AG10803 (cell line): ENCODE data around the gene THAP7.
A peak's percentile ranks its signal among the peaks of the same experiment; 100 is the strongest.
"Not testable (repeated sequence)": the region's sequence is repeated elsewhere in the genome, so short reads cannot be mapped to it uniquely, and the experiment has no call there.

Experiments
- DNase-seq: peaks from one replicate; pipeline ENCODE4 v3.0.0; 2010; ENCODE audit warnings: low read depth
- H3K4me3 ChIP-seq: 2 replicates; pipeline ENCODE4 v1.5.1; 2011; ENCODE audit warnings: mild to moderate bottlenecking, low read length, control low read depth
- CTCF ChIP-seq: conservative IDR thresholded peaks from 2 replicates; pipeline ENCODE4 v1.5.1; 2011; ENCODE audit warnings: mild to moderate bottlenecking, low read length, control low read depth, inconsistent platforms

THAP7 gene

GRCh38 chr22:21044931-21045584 lies 43.1 kb upstream of the THAP7 start:
- H3K4me3 ChIP-seq: peak overlapping the region; percentile 53
- peak; percentile 66 for DNase-seq
- no peak for TF ChIP-seq CTCF

DNA sequence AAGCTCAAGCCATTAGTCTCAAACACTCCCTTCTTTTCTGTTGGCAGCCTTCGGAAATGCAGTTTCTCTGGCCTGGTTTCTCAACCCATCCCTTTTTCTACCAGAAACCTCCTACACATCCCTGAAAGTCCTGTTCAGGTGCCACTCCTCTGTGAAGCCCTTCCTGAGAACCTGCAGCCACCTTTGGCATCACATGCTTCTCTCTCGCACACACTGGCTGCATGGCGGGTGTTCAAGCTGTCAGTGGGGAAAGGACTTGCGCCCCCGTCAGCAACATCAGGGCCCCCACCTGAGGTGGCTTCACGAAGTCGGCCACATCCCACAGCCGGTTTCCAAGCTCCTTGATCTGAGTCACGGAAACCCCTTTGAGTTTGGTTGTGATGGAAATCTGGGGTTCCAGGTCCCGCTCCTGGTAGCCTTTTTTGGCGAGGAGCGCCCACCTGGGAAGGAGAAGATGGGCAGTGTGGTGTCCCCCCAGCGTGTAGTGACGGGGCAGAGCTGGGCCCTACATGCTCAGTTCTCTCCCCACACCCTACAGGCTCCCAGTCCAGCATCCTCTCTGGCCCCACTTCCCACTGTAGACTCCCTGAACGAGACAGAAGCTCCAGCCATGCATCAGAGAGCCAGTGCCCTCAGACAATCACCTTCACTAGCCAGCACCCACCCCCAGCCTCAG lies 42.1 kb upstream of the THAP7 start:
- TF ChIP-seq CTCF: no peak
- DNase-seq: no peak
- peak overlapping the region; percentile 41 for H3K4me3 ChIP-seq

GRCh38 chr22:21042978-21043859 lies 41.3 kb upstream of the THAP7 start:
- no peak overlapping the region for H3K4me3 ChIP-seq
- TF ChIP-seq CTCF: no peak
- no peak for DNase-seq

GRCh38 chr22:21041937-21042336 lies 40.0 kb upstream of the THAP7 start:
- DNase-seq: peak; percentile 35
- TF ChIP-seq CTCF: no peak
- H3K4me3 ChIP-seq: no peak overlapping the region

DNA sequence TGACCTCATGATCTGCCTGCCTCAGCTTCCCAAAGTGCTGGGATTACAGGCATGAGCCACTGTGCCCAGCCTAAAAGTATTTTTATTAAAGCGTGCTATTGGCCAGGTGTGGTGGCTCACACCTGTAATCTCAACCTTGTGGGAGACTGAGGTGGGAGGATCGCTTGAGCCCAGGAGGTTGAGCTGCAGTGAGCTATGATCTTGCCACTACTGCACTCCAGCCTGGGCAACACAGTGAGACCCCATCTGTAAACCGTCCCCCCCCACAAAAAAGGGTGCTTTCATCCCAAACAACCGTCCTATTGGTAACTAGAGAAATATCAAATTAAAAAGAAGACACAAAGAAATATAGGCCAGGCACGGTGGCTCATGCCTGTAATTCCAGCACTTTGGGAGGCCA lies 37.2 kb upstream of the THAP7 start:
- not testable (repeated sequence) for H3K4me3 ChIP-seq, DNase-seq

DNA sequence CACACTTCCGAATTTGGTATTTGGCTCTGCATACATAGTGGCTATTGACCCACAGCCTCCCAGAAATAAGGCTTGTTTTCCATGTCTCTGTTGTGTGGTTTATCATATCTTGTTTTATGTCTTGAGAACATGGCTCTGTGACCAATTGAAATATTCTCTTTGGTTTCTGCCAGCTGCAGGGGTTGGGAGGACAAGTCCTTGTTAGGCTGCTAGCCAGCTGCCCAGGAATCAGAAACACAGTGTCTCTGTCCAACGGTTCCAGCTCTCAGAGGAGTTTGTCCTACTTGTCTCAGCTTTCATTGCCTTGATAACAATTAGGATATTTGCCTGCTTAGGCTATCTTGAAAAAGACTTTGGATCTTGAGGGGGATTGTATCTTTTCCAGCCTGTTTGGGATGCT lies 36.5 kb upstream of the THAP7 start:
- peak; percentile 62 for DNase-seq
- no peak overlapping the region for H3K4me3 ChIP-seq
- TF ChIP-seq CTCF: no peak

DNA sequence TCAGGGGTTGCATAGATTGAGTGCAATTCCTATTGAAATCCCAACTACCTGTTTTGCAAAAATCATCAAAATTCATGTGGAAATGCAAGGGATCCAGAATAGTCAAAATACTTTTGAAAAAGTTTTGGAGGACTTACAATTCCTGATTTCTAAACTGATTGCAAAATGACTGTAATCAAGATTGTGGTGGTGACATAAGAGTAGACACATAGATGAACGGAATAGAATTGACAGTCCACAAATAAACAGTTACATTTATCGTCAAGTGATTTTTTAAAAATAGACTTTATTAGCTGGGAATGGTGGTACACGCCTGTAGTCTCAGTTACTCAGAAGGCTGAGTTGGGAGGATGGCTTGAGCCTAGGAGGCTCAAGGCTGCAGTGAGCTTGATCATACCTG lies 33.1 kb upstream of the THAP7 start:
- no peak for DNase-seq
- no peak overlapping the region for H3K4me3 ChIP-seq
- no peak for TF ChIP-seq CTCF
